ENCODE results near the gene LAMA3. TPM values are rescaled to one million over a fixed set of nuclear protein-coding genes. Genes with fewer than 3 reads are reported as not detected.

Gene LAMA3, protein sequence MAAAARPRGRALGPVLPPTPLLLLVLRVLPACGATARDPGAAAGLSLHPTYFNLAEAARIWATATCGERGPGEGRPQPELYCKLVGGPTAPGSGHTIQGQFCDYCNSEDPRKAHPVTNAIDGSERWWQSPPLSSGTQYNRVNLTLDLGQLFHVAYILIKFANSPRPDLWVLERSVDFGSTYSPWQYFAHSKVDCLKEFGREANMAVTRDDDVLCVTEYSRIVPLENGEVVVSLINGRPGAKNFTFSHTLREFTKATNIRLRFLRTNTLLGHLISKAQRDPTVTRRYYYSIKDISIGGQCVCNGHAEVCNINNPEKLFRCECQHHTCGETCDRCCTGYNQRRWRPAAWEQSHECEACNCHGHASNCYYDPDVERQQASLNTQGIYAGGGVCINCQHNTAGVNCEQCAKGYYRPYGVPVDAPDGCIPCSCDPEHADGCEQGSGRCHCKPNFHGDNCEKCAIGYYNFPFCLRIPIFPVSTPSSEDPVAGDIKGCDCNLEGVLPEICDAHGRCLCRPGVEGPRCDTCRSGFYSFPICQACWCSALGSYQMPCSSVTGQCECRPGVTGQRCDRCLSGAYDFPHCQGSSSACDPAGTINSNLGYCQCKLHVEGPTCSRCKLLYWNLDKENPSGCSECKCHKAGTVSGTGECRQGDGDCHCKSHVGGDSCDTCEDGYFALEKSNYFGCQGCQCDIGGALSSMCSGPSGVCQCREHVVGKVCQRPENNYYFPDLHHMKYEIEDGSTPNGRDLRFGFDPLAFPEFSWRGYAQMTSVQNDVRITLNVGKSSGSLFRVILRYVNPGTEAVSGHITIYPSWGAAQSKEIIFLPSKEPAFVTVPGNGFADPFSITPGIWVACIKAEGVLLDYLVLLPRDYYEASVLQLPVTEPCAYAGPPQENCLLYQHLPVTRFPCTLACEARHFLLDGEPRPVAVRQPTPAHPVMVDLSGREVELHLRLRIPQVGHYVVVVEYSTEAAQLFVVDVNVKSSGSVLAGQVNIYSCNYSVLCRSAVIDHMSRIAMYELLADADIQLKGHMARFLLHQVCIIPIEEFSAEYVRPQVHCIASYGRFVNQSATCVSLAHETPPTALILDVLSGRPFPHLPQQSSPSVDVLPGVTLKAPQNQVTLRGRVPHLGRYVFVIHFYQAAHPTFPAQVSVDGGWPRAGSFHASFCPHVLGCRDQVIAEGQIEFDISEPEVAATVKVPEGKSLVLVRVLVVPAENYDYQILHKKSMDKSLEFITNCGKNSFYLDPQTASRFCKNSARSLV (N-terminal part only)
- total RNA-seq (2014; rRNA removed; shearing (Covaris generic)) (2.6 and 4.9 TPM in 2 replicates), polyA plus RNA-seq (2016; fragmentation: Nextera tagmentation; extraction: Ambion mirVana) (3.3 and 3.9 TPM in 2 replicates)
- long read RNA-seq, partial matches to known transcripts: 0 of 1 reads
- long read RNA-seq, other reads (novel, unspliced or antisense): 1 of 1 reads

GRCh38 chr18:23689031-23689615 is at the start of gene LAMA3:
Gene LAMA3 (plus strand): TSS chr18:23689453. CDS start chr18:23689684, 231 bp downstream.
- Mint-ChIP-seq H3K27me3 (ENCODE audit: insufficient read depth, low read depth, poor library complexity) (peaks cover 31% of the 10 kb centered on the region), H3K9me3 (no peaks in the 10 kb centered on the region; the same call in 2 of the 3 replicates)
- DNase-seq (ENCODE audit: low spot score): peak; percentile 59

GRCh38 chr18:23640052-23640451 is 49.2 kb upstream of the LAMA3 start:
- H4K20me1 ChIP-seq (replicated peaks; ENCODE audit: insufficient read depth): 0 out of 2 replicates have a peak, but pooled peaks cover 4% of the 10 kb centered on the region
- no peaks in the 10 kb centered on the region for H3K4me1 ChIP-seq (ENCODE audit: insufficient read depth)
- Mint-ChIP-seq H3K4me1 (peaks cover 9% of the 10 kb centered on the region), H3K9me3 (peaks cover 19% of the 10 kb centered on the region), H3K27ac (no peak overlapping the region), H3K36me3 (ENCODE audit: low read depth) (peaks cover 15% of the 10 kb centered on the region), H3K4me3 (no peak overlapping the region), H3K27me3 (ENCODE audit: insufficient read depth, low read depth, poor library complexity) (peaks cover 3% of the 10 kb centered on the region)
- H3K27me3 ChIP-seq (ENCODE audit: insufficient read depth): no peaks in the 10 kb centered on the region
- TF ChIP-seq EZH2 (IDR thresholded peaks at IDR 0.05; ENCODE audit: low read depth, unreplicated experiment): no peak
- TF ChIP-seq, protein P1, sequence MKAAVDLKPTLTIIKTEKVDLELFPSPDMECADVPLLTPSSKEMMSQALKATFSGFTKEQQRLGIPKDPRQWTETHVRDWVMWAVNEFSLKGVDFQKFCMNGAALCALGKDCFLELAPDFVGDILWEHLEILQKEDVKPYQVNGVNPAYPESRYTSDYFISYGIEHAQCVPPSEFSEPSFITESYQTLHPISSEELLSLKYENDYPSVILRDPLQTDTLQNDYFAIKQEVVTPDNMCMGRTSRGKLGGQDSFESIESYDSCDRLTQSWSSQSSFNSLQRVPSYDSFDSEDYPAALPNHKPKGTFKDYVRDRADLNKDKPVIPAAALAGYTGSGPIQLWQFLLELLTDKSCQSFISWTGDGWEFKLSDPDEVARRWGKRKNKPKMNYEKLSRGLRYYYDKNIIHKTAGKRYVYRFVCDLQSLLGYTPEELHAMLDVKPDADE (IDR thresholded peaks at IDR 0.05): no peak
- TF ChIP-seq JUNB (IDR thresholded peaks at IDR 0.05; ENCODE audit: unreplicated experiment): no peak
- TF ChIP-seq, protein P2, sequence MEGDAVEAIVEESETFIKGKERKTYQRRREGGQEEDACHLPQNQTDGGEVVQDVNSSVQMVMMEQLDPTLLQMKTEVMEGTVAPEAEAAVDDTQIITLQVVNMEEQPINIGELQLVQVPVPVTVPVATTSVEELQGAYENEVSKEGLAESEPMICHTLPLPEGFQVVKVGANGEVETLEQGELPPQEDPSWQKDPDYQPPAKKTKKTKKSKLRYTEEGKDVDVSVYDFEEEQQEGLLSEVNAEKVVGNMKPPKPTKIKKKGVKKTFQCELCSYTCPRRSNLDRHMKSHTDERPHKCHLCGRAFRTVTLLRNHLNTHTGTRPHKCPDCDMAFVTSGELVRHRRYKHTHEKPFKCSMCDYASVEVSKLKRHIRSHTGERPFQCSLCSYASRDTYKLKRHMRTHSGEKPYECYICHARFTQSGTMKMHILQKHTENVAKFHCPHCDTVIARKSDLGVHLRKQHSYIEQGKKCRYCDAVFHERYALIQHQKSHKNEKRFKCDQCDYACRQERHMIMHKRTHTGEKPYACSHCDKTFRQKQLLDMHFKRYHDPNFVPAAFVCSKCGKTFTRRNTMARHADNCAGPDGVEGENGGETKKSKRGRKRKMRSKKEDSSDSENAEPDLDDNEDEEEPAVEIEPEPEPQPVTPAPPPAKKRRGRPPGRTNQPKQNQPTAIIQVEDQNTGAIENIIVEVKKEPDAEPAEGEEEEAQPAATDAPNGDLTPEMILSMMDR (conservative IDR thresholded peaks at IDR 0.05; ENCODE audit: low read depth in 2 of 2): no peak
- H3K4me2 ChIP-seq: no peak overlapping the region
- H2AFZ ChIP-seq: no peak overlapping the region
- no peak overlapping the region for H3K27ac ChIP-seq (ENCODE audit: low read depth)
- H3K9me2 ChIP-seq (ENCODE audit: insufficient read depth): no peaks in the 10 kb centered on the region
- no peaks in the 10 kb centered on the region for H3K36me3 ChIP-seq (ENCODE audit: insufficient read depth)
- H3K79me2 ChIP-seq (replicated peaks; ENCODE audit: insufficient read depth): no peaks in the 10 kb centered on the region
- peak; percentile 26 for DNase-seq (ENCODE audit: low spot score)
- peak; percentile 72 for ATAC-seq
- H3F3A ChIP-seq (replicated peaks; ENCODE audit: low read depth): no peaks in the 10 kb centered on the region
- no peak overlapping the region for H3K4me3 ChIP-seq

More at GRCh38 chr18:23689031-23689615, at the start of gene LAMA3:
- H3K4me1 ChIP-seq (ENCODE audit: insufficient read depth): peaks cover 5% of the 10 kb centered on the region; the same call in 1 of the 2 replicates
- H3K36me3 Mint-ChIP-seq (ENCODE audit: low read depth): no peaks in the 10 kb centered on the region
- peak within 1 kb of the TSS; percentile 99 for H2AFZ ChIP-seq
- peaks cover 48% of the 10 kb centered on the region for H3K27me3 ChIP-seq (ENCODE audit: insufficient read depth)
- H3K4me2 ChIP-seq: peak within 1 kb of the TSS; percentile 90
- no peaks in the 10 kb centered on the region for H3K36me3 ChIP-seq (ENCODE audit: insufficient read depth)
- peak within 1 kb of the TSS; percentile 68 for H3K4me3 ChIP-seq
- no peak for TF ChIP-seq EZH2phosphoT487 (IDR thresholded peaks at IDR 0.05; ENCODE audit: unreplicated experiment)
- TF ChIP-seq, protein P2 (conservative IDR thresholded peaks at IDR 0.05; ENCODE audit: low read depth in 2 of 2): peak in 1 of 2 experiments; percentile 25; a peak in 2 of 4 replicates
- H3F3A ChIP-seq (replicated peaks; ENCODE audit: low read depth): 0 out of 2 replicates have a peak, but pooled peaks cover 7% of the 10 kb centered on the region
- peak within 1 kb of the TSS; percentile 73 for H3K4me3 Mint-ChIP-seq
- H3K9me2 ChIP-seq (ENCODE audit: insufficient read depth): no peaks in the 10 kb centered on the region
- peaks cover 5% of the 10 kb centered on the region; the same call in 2 of the 3 replicates for H3K4me1 Mint-ChIP-seq
- peak; percentile 70 for ATAC-seq
- no peaks in the 10 kb centered on the region for H3K79me2 ChIP-seq (replicated peaks; ENCODE audit: insufficient read depth)
- no peak within 1 kb of the TSS for H3K27ac ChIP-seq (ENCODE audit: low read depth)
- no peaks in the 10 kb centered on the region for H4K20me1 ChIP-seq (replicated peaks; ENCODE audit: insufficient read depth)
- H3K27ac Mint-ChIP-seq: no peak within 1 kb of the TSS
